Upper lobe of left lung (tissue), 4 donors: ENCODE results near the gene RPL3.

ENCODE experiments used
- CTCF ChIP-seq, 6 experiments: fragments of 450-650 bp in 4 of 6; fragments of 200-600 bp in 2 of 6; sonication (generic) in 2 of 6; IDR thresholded peaks; one replicate each; pipeline ENCODE4 v1.5.1; 2016 to 2019; ENCODE audit warnings: antibody characterized with exemption in 6 of 6
- EP300 ChIP-seq, 4 donors: sonication (generic); formaldehyde crosslinking; IDR thresholded peaks; one replicate each; pipeline ENCODE4 v1.5.1; 2017; ENCODE audit warnings: antibody characterized with exemption in 4 of 4, control low read depth in 2 of 4
- POLR2A ChIP-seq, 4 donors: fragments of 450-650 bp; IDR thresholded peaks; one replicate each; pipeline ENCODE4 v1.5.1; 2016 to 2017; ENCODE audit warnings: antibody characterized with exemption in 4 of 4, mild to moderate bottlenecking in 2 of 4
- POLR2AphosphoS5 ChIP-seq, 2 donors: sonication (generic); formaldehyde crosslinking; IDR thresholded peaks; one replicate each; pipeline ENCODE4 v1.5.1; 2017; ENCODE audit warnings: antibody characterized with exemption in 2 of 2

GRCh38 chr22:39336411-39336810, 17.0 kb upstream of the RPL3 start:
- TF ChIP-seq CTCF (IDR thresholded peaks at IDR 0.05) (no peak), POLR2A (IDR thresholded peaks at IDR 0.05) (no peak), EP300 (IDR thresholded peaks at IDR 0.05) (no peak), POLR2AphosphoS5 (IDR thresholded peaks at IDR 0.05) (no peak)
